HL-60 (cell line): ENCODE results near the gene ADCY3.

Experiments
- CTCF ChIP-seq: IDR thresholded peaks from one replicate; pipeline ENCODE4 v1.5.1; 2011; ENCODE audit warnings: low read length, control low read depth, inconsistent platforms; ENCODE audit not compliant: insufficient read depth
- SPI1 ChIP-seq: IDR thresholded peaks from 2 replicates; pipeline ENCODE4 v1.6.1; 2012; ENCODE audit warnings: low read depth, mild to moderate bottlenecking, borderline replicate concordance

DNA sequence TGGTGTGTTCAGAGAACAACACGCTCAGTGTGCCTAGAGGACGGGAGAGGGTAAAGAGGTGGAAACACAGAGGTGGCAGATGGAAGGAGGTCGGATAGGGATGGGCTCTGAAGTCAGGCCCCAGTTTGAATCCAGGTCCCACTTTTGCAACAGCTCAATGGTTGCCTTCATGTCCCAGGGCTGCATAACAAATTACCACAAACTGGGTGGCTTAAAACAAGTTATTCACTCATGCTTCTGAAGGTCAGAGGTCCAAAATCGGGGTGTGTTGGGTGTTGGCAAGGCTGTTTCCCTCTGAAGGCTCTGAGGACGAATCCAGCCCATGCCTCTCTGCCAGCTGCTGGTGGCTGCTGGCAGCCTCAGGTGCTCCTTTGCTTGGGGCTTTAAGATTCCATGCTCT is 12.7 kb upstream of the ADCY3 start:
- TF ChIP-seq CTCF = no peak
- no peak for TF ChIP-seq SPI1
